H9 (cell line): ENCODE measurements around the gene MESD. TPM values are rescaled to one million over a fixed set of nuclear protein-coding genes. Genes with fewer than 3 reads are reported as not detected.

Experiments
- DNase-seq: peaks from one replicate; pipeline ENCODE4 v3.0.0-alpha.2; 2017
- H2AFZ ChIP-seq: one replicate; pipeline ENCODE4 v1.6.1; 2013; ENCODE audit warnings: mild to moderate bottlenecking, low read length, control low read depth, moderate library complexity
- H2AK5ac ChIP-seq: 2 replicates; pipeline ENCODE4 v1.6.1; 2013; ENCODE audit warnings: low read length, control low read depth, mixed read lengths; ENCODE audit not compliant: insufficient read length
- H2BK120ac ChIP-seq: one replicate; pipeline ENCODE4 v1.6.1; 2013; ENCODE audit warnings: low read depth, mild to moderate bottlenecking, low read length, control low read depth, inconsistent platforms; ENCODE audit not compliant: poor library complexity, severe bottlenecking
- H2BK12ac ChIP-seq: 2 replicates; pipeline ENCODE4 v1.6.1; 2013; ENCODE audit warnings: low read length, control low read depth, mixed read lengths, low read depth; ENCODE audit not compliant: insufficient read length
- H2BK15ac ChIP-seq: 2 replicates; pipeline ENCODE4 v1.6.1; 2013; ENCODE audit warnings: low read depth, low read length, control low read depth
- H2BK20ac ChIP-seq: one replicate; pipeline ENCODE4 v1.6.1; 2013; ENCODE audit warnings: low read depth, mild to moderate bottlenecking, low read length, control low read depth, inconsistent platforms; ENCODE audit not compliant: poor library complexity, severe bottlenecking
- H2BK5ac ChIP-seq: 2 replicates; pipeline ENCODE4 v1.6.1; 2013; ENCODE audit warnings: low read length, control low read depth, mixed read lengths; ENCODE audit not compliant: insufficient read length
- H3K14ac ChIP-seq: 2 replicates; pipeline ENCODE4 v1.6.1; 2013; ENCODE audit warnings: low read length, control low read depth; ENCODE audit not compliant: insufficient read depth
- H3K18ac ChIP-seq: 2 replicates; pipeline ENCODE4 v1.6.1; 2013; ENCODE audit warnings: low read depth, mild to moderate bottlenecking, mixed read lengths, low read length, control low read depth; ENCODE audit not compliant: insufficient read length
- H3K23ac ChIP-seq: 2 replicates; pipeline ENCODE4 v1.6.1; 2013; ENCODE audit warnings: low read length, control low read depth, mixed read lengths, low read depth; ENCODE audit not compliant: insufficient read length
- H3K23me2 ChIP-seq: 2 replicates; pipeline ENCODE4 v1.6.1; 2013; ENCODE audit warnings: low read depth, mild to moderate bottlenecking, mixed read lengths, low read length, control low read depth; ENCODE audit not compliant: insufficient read length, poor library complexity, severe bottlenecking
- H3K27ac ChIP-seq: 2 replicates; pipeline ENCODE4 v1.5.1; 2013; ENCODE audit warnings: low read length, control low read depth, mixed read lengths, low read depth; ENCODE audit not compliant: insufficient read length
- H3K27me3 ChIP-seq: 2 replicates; pipeline ENCODE4 v1.6.1; 2013; ENCODE audit warnings: low read length, control low read depth, inconsistent platforms; ENCODE audit not compliant: insufficient read depth
- H3K4ac ChIP-seq: 2 replicates; pipeline ENCODE4 v1.6.1; 2013; ENCODE audit warnings: low read depth, mild to moderate bottlenecking, control low read depth, inconsistent platforms, low read length, moderate library complexity
- H3K4me1 ChIP-seq: 2 replicates; pipeline ENCODE4 v1.6.1; 2013; ENCODE audit warnings: low read length, control low read depth, inconsistent platforms; ENCODE audit not compliant: insufficient read depth
- H3K4me2 ChIP-seq: 2 replicates; pipeline ENCODE4 v1.6.1; 2013; ENCODE audit warnings: low read length, control low read depth, mixed read lengths; ENCODE audit not compliant: insufficient read length, insufficient read depth
- H3K56ac ChIP-seq: 2 replicates; pipeline ENCODE4 v1.6.1; 2013; ENCODE audit warnings: low read depth, mild to moderate bottlenecking, mixed read lengths, low read length, control low read depth; ENCODE audit not compliant: insufficient read length
- H3K79me1 ChIP-seq: 2 replicates; pipeline ENCODE4 v1.6.1; 2013; ENCODE audit warnings: low read depth, mild to moderate bottlenecking, moderate library complexity, low read length, control low read depth, inconsistent platforms; ENCODE audit not compliant: insufficient read depth, poor library complexity, severe bottlenecking
- H3K79me2 ChIP-seq: 2 replicates; pipeline ENCODE4 v1.6.1; 2013; ENCODE audit warnings: low read length, control low read depth, inconsistent platforms; ENCODE audit not compliant: insufficient read depth
- H3K9ac ChIP-seq: 2 replicates; pipeline ENCODE4 v1.6.1; 2013; ENCODE audit warnings: low read length, control low read depth, mixed read lengths; ENCODE audit not compliant: insufficient read length; ENCODE audit errors: extremely low read depth
- H3K9me3 ChIP-seq: one replicate; pipeline ENCODE4 v1.6.1; 2013; ENCODE audit warnings: low read depth, low read length, inconsistent platforms; ENCODE audit not compliant: control insufficient read depth
- H3T11ph ChIP-seq: one replicate; pipeline ENCODE4 v1.6.1; 2013; ENCODE audit warnings: mild to moderate bottlenecking, low read length, control low read depth, inconsistent platforms
- H4K20me1 ChIP-seq: one replicate; pipeline ENCODE4 v1.6.1; 2013; ENCODE audit not compliant: control insufficient read depth, insufficient read length, insufficient read depth
- H4K5ac ChIP-seq: 2 replicates; pipeline ENCODE4 v1.6.1; 2013; ENCODE audit warnings: low read depth, mild to moderate bottlenecking, mixed read lengths, low read length, control low read depth; ENCODE audit not compliant: insufficient read length
- H4K8ac ChIP-seq: replicated peaks from 2 replicates; pipeline ENCODE4 v1.6.1; 2013; ENCODE audit warnings: low read length, control low read depth, mixed read lengths, low read depth; ENCODE audit not compliant: insufficient read length
- H4K91ac ChIP-seq: 2 replicates; pipeline ENCODE4 v1.6.1; 2013; ENCODE audit warnings: low read depth, mild to moderate bottlenecking, moderate library complexity, mixed read lengths, low read length, control low read depth; ENCODE audit not compliant: insufficient read length
- H3K27ac Mint-ChIP-seq, 3 experiments: 2 replicates in 2 of 3; 3 replicates in 1 of 3; pipeline ENCODE4 v1.8.0; 2020 to 2021; ENCODE audit warnings: mixed read lengths in 3 of 3, mild to moderate bottlenecking in 1 of 3, moderate library complexity in 1 of 3
- H3K27me3 Mint-ChIP-seq: 2 replicates; pipeline ENCODE4 v1.8.0; 2021; ENCODE audit warnings: low read depth, mild to moderate bottlenecking, moderate library complexity, mixed read lengths
- H3K36me3 Mint-ChIP-seq, 3 experiments: 2 replicates in 2 of 3; 3 replicates in 1 of 3; pipeline ENCODE4 v1.8.0; 2020 to 2021; ENCODE audit warnings: low read depth in 3 of 3, mixed read lengths in 3 of 3; ENCODE audit not compliant: insufficient read depth in 1 of 3
- H3K4me1 Mint-ChIP-seq, 2 experiments: 2 replicates each; pipeline ENCODE4 v1.8.0; 2020; ENCODE audit warnings: mixed read lengths in 2 of 2
- H3K4me3 Mint-ChIP-seq, 2 experiments: 2 replicates in 1 of 2; 3 replicates in 1 of 2; pipeline ENCODE4 v1.8.0; 2020 to 2021; ENCODE audit warnings: mild to moderate bottlenecking in 2 of 2, mixed read lengths in 2 of 2, moderate library complexity in 1 of 2
- H3K9me3 Mint-ChIP-seq, 2 experiments: 2 replicates in 1 of 2; 3 replicates in 1 of 2; pipeline ENCODE4 v1.8.0; 2020; ENCODE audit warnings: mild to moderate bottlenecking in 2 of 2, mixed read lengths in 2 of 2, moderate library complexity in 1 of 2
- CTCF ChIP-seq: fragments of 200-600 bp; sonication (generic); conservative IDR thresholded peaks from 3 replicates; pipeline ENCODE4 v1.8.0; 2021; ENCODE audit warnings: antibody characterized with exemption, mild to moderate bottlenecking
- WGBS: extraction: QIAGEN DNeasy Blood & Tissue Kit; methylation state at CpG from one replicate; pipeline ENCODE4 v1.1.7; 2013; ENCODE audit warnings: missing lambda C conversion rate, low lambda C conversion rate, mixed read lengths; ENCODE audit not compliant: insufficient read length; ENCODE audit errors: extremely low coverage; 5-methylcytosine and 5-hydroxymethylcytosine counted together
- total RNA-seq: library from RNA; stranded (reverse); gene quantifications from 2 replicates; pipeline ENCODE4 v1.2.1, GENCODE V29; 2021

The MESD gene
- total RNA-seq, 1 experiment from 2014 or later = 29.1 TPM

GRCh38 chr15:81024265-81024872, 34.8 kb upstream of the MESD start:
- Mint-ChIP-seq H3K4me1 (peaks cover 21 to 23% of the 10 kb centered on the region in 2 experiments), H3K27me3 (0 out of 2 replicates have a peak, but pooled peaks cover under 1% of the 10 kb centered on the region), H3K27ac (no peak overlapping the region), H3K4me3 (no peak overlapping the region), H3K36me3 (peaks cover 0 to 3% (median 2%) of the 10 kb centered on the region in 3 experiments; a peak in 3 of 7 replicates), H3K9me3 (peaks cover 0 to 2% of the 10 kb centered on the region in 2 experiments; a peak in 2 of 5 replicates)
- no peak overlapping the region for H3K23ac ChIP-seq
- no peak overlapping the region for H3K27ac ChIP-seq
- H2BK120ac ChIP-seq = no peak overlapping the region
- H4K91ac ChIP-seq = no peak overlapping the region
- H3K56ac ChIP-seq = no peak overlapping the region
- TF ChIP-seq CTCF = no peak
- H3K4ac ChIP-seq = no peak overlapping the region
- no peaks in the 10 kb centered on the region for H3K79me1 ChIP-seq
- no peak overlapping the region for H3K14ac ChIP-seq
- no peak overlapping the region for H3T11ph ChIP-seq
- no peaks in the 10 kb centered on the region for H3K27me3 ChIP-seq
- H2BK20ac ChIP-seq = no peak overlapping the region
- no peak overlapping the region for H2BK5ac ChIP-seq
- H4K20me1 ChIP-seq = no peaks in the 10 kb centered on the region
- no peak overlapping the region for H3K18ac ChIP-seq
- no peak overlapping the region for H3K4me2 ChIP-seq
- H3K23me2 ChIP-seq = no peaks in the 10 kb centered on the region
- no peak overlapping the region for H3K9ac ChIP-seq
- H3K4me1 ChIP-seq = peaks cover 7% of the 10 kb centered on the region; the same call in 1 of the 2 replicates
- H4K8ac ChIP-seq = no peak overlapping the region
- DNase-seq = no peak
- H4K5ac ChIP-seq = no peak overlapping the region
- no peak overlapping the region for H2BK12ac ChIP-seq
- H2AK5ac ChIP-seq = no peak overlapping the region
- no peak overlapping the region for H2BK15ac ChIP-seq
- WGBS = no CpG with 5 or more reads among the region's 10 CpGs
- H3K79me2 ChIP-seq = no peaks in the 10 kb centered on the region
- H3K9me3 ChIP-seq = no peaks in the 10 kb centered on the region
- H2AFZ ChIP-seq = no peak overlapping the region
